ENCODE data around the gene ST3GAL5. TPM values are rescaled to one million over a fixed set of nuclear protein-coding genes. Genes with fewer than 3 reads are reported as not detected.

The ST3GAL5 gene
- total RNA-seq, 1 donor from 2014 or later = 20.0 TPM

- H3K27me3 Mint-ChIP-seq (ENCODE audit: low read depth) = no peaks in the 10 kb centered on the region
- DNase-seq (ENCODE audit: low spot score) = no peak
- no peak for TF ChIP-seq CTCF (IDR thresholded peaks at IDR 0.05)
- H3K9me3 Mint-ChIP-seq (ENCODE audit: low read depth) = no peaks in the 10 kb centered on the region
- H3K36me3 Mint-ChIP-seq (ENCODE audit: low read depth) = no peaks in the 10 kb centered on the region
- H3K4me1 Mint-ChIP-seq (ENCODE audit: low read depth) = peaks cover 19% of the 10 kb centered on the region
- no peak overlapping the region for H3K4me3 Mint-ChIP-seq (ENCODE audit: unreplicated experiment)
- H3K27ac Mint-ChIP-seq (ENCODE audit: unreplicated experiment) = no peak overlapping the region
Observed at GRCh38 chr2:85926931-85927661, 38.3 kb upstream of the ST3GAL5 start.

GRCh38 chr2:85926526-85926925 lies 37.7 kb upstream of the ST3GAL5 start:
- Mint-ChIP-seq H3K4me3 (ENCODE audit: unreplicated experiment) (no peak overlapping the region), H3K27ac (ENCODE audit: unreplicated experiment) (peak overlapping the region; percentile 51), H3K4me1 (ENCODE audit: low read depth) (peaks cover 24% of the 10 kb centered on the region), H3K27me3 (ENCODE audit: low read depth) (no peaks in the 10 kb centered on the region), H3K9me3 (ENCODE audit: low read depth) (no peaks in the 10 kb centered on the region), H3K36me3 (ENCODE audit: low read depth) (no peaks in the 10 kb centered on the region)
- no peak for DNase-seq (ENCODE audit: low spot score)
- TF ChIP-seq CTCF (IDR thresholded peaks at IDR 0.05) = no peak

GRCh38 chr2:85925216-85925671 lies 36.5 kb upstream of the ST3GAL5 start:
- Mint-ChIP-seq H3K4me1 (ENCODE audit: low read depth) (peaks cover 33% of the 10 kb centered on the region), H3K9me3 (ENCODE audit: low read depth) (no peaks in the 10 kb centered on the region)

GRCh38 chr2:85924522-85924921 lies 35.7 kb upstream of the ST3GAL5 start:
- Mint-ChIP-seq H3K27me3 (ENCODE audit: low read depth) (no peaks in the 10 kb centered on the region), H3K4me1 (ENCODE audit: low read depth) (peaks cover 27% of the 10 kb centered on the region), H3K9me3 (ENCODE audit: low read depth) (no peaks in the 10 kb centered on the region), H3K36me3 (ENCODE audit: low read depth) (no peaks in the 10 kb centered on the region), H3K27ac (ENCODE audit: unreplicated experiment) (no peak overlapping the region), H3K4me3 (ENCODE audit: unreplicated experiment) (no peak overlapping the region)
- DNase-seq (ENCODE audit: low spot score) = no peak
- no peak for TF ChIP-seq CTCF (IDR thresholded peaks at IDR 0.05)

More at GRCh38 chr2:85925216-85925671, 36.5 kb upstream of the ST3GAL5 start:
- Mint-ChIP-seq H3K36me3 (ENCODE audit: low read depth) (no peaks in the 10 kb centered on the region), H3K27ac (ENCODE audit: unreplicated experiment) (no peak overlapping the region), H3K4me3 (ENCODE audit: unreplicated experiment) (no peak overlapping the region), H3K27me3 (ENCODE audit: low read depth) (no peaks in the 10 kb centered on the region)
- no peak for DNase-seq (ENCODE audit: low spot score)
- TF ChIP-seq CTCF (IDR thresholded peaks at IDR 0.05) = no peak

- Mint-ChIP-seq H3K36me3 (ENCODE audit: low read depth) (peaks cover 1% of the 10 kb centered on the region), H3K4me3 (ENCODE audit: unreplicated experiment) (no peak overlapping the region), H3K27me3 (ENCODE audit: low read depth) (no peaks in the 10 kb centered on the region), H3K27ac (ENCODE audit: unreplicated experiment) (no peak overlapping the region), H3K9me3 (ENCODE audit: low read depth) (no peaks in the 10 kb centered on the region), H3K4me1 (ENCODE audit: low read depth) (peaks cover 26% of the 10 kb centered on the region)
- TF ChIP-seq CTCF (IDR thresholded peaks at IDR 0.05) = no peak
- DNase-seq (ENCODE audit: low spot score) = no peak
Observed at GRCh38 chr2:85922199-85922598, 33.4 kb upstream of the ST3GAL5 start.

All from chondrocyte (in vitro differentiated cells).